A549 (cell line): ENCODE measurements around the gene ZNF750.

Experiments used
- BHLHE40 ChIP-seq: IDR thresholded peaks from 2 replicates; pipeline ENCODE4 v1.6.1; 2012; ENCODE audit warnings: low read depth, low read length, inconsistent platforms
- CBX2 ChIP-seq: fragments of 200-600 bp; sonication (generic); IDR thresholded peaks from 2 replicates; pipeline ENCODE4 v1.6.1; 2016; ENCODE audit warnings: low read depth, mild to moderate bottlenecking, borderline replicate concordance
- JUN ChIP-seq, 2 experiments: fragments of >200 bp; sonication (Bioruptor Twin); formaldehyde crosslinking; IDR thresholded peaks; 2 replicates in 1 of 2; 3 replicates in 1 of 2; pipeline ENCODE4 v1.6.1; 2016 to 2017
- MAZ ChIP-seq: fragments of 150-350 bp; IDR thresholded peaks from 2 replicates; pipeline ENCODE4 v1.6.1; 2014; ENCODE audit warnings: antibody characterized with exemption, low read depth, low read length, borderline replicate concordance
- NPAS2 ChIP-seq: fragments of 250-450 bp; sonication (Bioruptor Pico); IDR thresholded peaks from 2 replicates; pipeline ENCODE4 v1.8.0; 2022; ENCODE audit warnings: mild to moderate bottlenecking, moderate library complexity, borderline replicate concordance
- POLR2A ChIP-seq: IDR thresholded peaks from 2 replicates; pipeline ENCODE4 v1.6.1; 2012; ENCODE audit warnings: mild to moderate bottlenecking, low read length
- ZC3H11A ChIP-seq: fragments of 450-650 bp; IDR thresholded peaks from 2 replicates; pipeline ENCODE4 v1.6.1; 2014; ENCODE audit warnings: antibody characterized with exemption, mild to moderate bottlenecking
- TF ChIP-seq, protein P1 (sequence below): fragments of >200 bp; sonication (Bioruptor Twin); formaldehyde crosslinking; IDR thresholded peaks from 3 replicates; pipeline ENCODE4 v1.5.1; 2016

DNA sequence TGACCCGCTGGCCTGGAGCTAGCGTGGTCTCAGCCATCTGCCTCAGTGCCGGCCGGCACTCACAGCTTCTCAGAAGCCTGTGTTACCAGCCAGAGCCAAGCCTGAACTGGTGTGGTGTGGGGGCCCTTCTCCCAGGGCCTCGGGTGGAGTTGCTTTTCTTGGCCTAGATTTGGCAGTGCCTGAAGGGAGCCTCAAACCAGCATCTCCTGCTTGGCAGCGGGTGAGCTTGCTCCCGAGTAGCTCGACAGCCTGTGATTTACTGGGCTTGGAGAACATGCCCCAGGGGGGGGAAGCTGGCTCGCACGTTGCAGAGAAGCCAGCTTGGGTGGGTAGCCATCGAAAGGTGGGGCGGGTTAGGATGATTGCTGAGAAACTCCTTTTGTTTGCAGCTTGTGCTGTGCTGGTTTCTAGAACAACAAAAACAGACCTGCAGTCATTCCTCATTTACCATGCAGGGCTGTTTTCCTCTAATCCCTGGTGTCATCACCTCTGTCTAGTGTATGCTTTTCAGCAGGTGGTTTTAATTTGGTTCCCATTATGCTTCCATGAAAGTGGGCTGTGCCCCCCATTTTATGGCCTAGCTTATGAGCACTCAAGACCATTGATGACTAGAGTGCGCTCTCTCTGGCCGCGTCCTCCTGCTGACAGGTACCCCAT lies 45.7 kb downstream of the ZNF750 start:
- TF ChIP-seq MAZ (no peak), POLR2A (no peak), CBX2 (no peak), BHLHE40 (no peak), JUN (IDR thresholded peaks at IDR 0.05) (no peak), NPAS2 (CRISPR knock-in tag) (no peak), ZC3H11A (no peak)
- TF ChIP-seq, protein P1, sequence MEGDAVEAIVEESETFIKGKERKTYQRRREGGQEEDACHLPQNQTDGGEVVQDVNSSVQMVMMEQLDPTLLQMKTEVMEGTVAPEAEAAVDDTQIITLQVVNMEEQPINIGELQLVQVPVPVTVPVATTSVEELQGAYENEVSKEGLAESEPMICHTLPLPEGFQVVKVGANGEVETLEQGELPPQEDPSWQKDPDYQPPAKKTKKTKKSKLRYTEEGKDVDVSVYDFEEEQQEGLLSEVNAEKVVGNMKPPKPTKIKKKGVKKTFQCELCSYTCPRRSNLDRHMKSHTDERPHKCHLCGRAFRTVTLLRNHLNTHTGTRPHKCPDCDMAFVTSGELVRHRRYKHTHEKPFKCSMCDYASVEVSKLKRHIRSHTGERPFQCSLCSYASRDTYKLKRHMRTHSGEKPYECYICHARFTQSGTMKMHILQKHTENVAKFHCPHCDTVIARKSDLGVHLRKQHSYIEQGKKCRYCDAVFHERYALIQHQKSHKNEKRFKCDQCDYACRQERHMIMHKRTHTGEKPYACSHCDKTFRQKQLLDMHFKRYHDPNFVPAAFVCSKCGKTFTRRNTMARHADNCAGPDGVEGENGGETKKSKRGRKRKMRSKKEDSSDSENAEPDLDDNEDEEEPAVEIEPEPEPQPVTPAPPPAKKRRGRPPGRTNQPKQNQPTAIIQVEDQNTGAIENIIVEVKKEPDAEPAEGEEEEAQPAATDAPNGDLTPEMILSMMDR, result no peak
